ENCODE measurements around the gene LEFTY1. TPM values are rescaled to one million over a fixed set of nuclear protein-coding genes. Genes with fewer than 3 reads are reported as not detected.

The LEFTY1 gene
- total RNA-seq, 1 experiment from 2014 or later: not detected

DNA sequence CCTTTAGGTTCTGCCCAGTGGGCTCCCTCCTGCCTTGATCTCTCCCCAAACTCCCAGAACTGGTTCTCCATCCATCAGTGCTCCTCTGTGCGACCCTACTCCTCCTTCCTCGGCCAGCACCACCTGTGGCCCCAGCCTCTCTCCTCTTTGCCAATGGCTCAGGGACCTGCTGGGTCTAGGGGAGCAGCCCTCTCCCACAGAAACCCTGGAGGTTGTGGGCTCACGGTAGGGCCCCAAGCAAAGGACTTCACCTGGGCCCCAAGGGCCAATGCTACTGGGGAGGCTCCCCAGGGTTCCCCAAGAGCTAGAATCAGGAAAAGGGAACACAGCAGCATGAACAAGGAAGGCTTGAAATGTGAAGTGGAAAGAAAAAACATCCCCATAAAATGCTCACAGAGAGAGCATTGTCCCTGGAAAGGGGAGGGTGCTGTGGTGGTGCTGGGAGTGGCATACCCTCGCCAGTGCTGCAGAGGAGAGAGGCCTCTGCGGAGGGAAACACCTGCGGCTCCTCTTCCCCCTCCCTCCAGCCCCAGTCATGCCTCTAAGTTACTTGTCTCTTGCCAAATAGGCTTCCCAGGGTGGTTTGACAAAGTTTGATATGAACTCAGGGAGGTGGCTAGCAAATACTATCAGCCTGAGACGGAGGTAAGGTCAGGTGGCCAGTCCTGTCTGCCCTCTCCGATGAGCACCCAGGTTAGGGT, 9.3 kb downstream of the LEFTY1 start:
- POLR2A ChIA-PET: no interaction called here
- Histone ChIP-seq H3K36me3 (ENCODE audit: control insufficient read depth, insufficient read depth, low read length) (no peaks in the 10 kb centered on the region), H3K9me3 (no peaks in the 10 kb centered on the region), H3K4me3 (ENCODE audit: low read depth, low read length) (no peak overlapping the region), H3K4me1 (peaks cover 46% of the 10 kb centered on the region), H3K27me3 (replicated peaks; ENCODE audit: control insufficient read depth, insufficient read depth, low read length) (no peaks in the 10 kb centered on the region)
- no TSS peak for BruUV-seq (replicated peaks)
- TF ChIP-seq, protein P1, sequence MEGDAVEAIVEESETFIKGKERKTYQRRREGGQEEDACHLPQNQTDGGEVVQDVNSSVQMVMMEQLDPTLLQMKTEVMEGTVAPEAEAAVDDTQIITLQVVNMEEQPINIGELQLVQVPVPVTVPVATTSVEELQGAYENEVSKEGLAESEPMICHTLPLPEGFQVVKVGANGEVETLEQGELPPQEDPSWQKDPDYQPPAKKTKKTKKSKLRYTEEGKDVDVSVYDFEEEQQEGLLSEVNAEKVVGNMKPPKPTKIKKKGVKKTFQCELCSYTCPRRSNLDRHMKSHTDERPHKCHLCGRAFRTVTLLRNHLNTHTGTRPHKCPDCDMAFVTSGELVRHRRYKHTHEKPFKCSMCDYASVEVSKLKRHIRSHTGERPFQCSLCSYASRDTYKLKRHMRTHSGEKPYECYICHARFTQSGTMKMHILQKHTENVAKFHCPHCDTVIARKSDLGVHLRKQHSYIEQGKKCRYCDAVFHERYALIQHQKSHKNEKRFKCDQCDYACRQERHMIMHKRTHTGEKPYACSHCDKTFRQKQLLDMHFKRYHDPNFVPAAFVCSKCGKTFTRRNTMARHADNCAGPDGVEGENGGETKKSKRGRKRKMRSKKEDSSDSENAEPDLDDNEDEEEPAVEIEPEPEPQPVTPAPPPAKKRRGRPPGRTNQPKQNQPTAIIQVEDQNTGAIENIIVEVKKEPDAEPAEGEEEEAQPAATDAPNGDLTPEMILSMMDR (IDR thresholded peaks at IDR 0.05; ENCODE audit: insufficient read depth in 1 of 2, low read depth in 1 of 2, low read length in 1 of 2, severe bottlenecking in 1 of 2, unreplicated experiment in 1 of 2): no peak
- CTCF ChIA-PET: interaction anchor here (0.5 to 0.6 kb wide), 2 partner anchors 160 to 262 kb away, joined by 3 to 4 read pairs; no protein-coding TSS in a partner anchor
- H3K4me3 Mint-ChIP-seq (ENCODE audit: unreplicated experiment): peak overlapping the region; percentile 95
- peaks cover 33% of the 10 kb centered on the region for H3K4me1 Mint-ChIP-seq (ENCODE audit: low read depth, unreplicated experiment)
- peak overlapping the region; percentile 75 for H3K27ac Mint-ChIP-seq (ENCODE audit: unreplicated experiment)
- intact Hi-C loops (cut with micrococcal nuclease; ENCODE audit: unreplicated experiment): no loop called here
- peaks cover 37% of the 10 kb centered on the region for H3K36me3 Mint-ChIP-seq (ENCODE audit: insufficient read depth, unreplicated experiment)
- no peaks in the 10 kb centered on the region for H3K9me3 Mint-ChIP-seq (ENCODE audit: unreplicated experiment)
- no peaks in the 10 kb centered on the region for H3K27me3 Mint-ChIP-seq (ENCODE audit: insufficient read depth, unreplicated experiment)
- DNase-seq: no peak

DNA sequence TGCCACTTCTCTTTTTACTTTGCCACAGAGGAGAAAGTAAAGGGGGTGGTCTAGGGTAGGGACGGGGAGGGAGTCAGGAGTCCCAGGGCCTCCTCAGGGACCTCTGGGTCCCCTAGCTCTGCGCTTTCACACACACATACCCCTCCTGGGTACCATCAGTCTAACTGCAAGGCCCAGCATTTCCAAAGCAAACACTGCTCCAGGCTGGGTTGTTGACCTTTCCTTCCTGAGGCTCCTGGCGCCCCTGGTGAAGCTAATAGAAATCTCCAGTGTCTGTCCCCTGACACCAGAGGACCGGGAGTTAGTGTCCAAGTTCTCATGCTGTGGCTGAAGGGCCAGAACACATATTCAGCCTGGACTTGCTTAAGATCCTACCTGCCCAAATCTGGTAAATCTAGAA, 10.7 kb downstream of the LEFTY1 start:
- no TSS peak for BruUV-seq (replicated peaks)
- ChIA-PET CTCF (interaction anchor here (0.9 to 2.5 kb wide), 3 partner anchors 28 to 100 kb away, joined by 3 to 6 read pairs (median 4); partner anchors contain the start of genes PYCR2 and SRP9), POLR2A (no interaction called here)
- TF ChIP-seq, protein P1 (IDR thresholded peaks at IDR 0.05; ENCODE audit: insufficient read depth in 1 of 2, low read depth in 1 of 2, low read length in 1 of 2, severe bottlenecking in 1 of 2, unreplicated experiment in 1 of 2): no peak
- Histone ChIP-seq H3K27me3 (replicated peaks; ENCODE audit: control insufficient read depth, insufficient read depth, low read length) (no peaks in the 10 kb centered on the region), H3K36me3 (ENCODE audit: control insufficient read depth, insufficient read depth, low read length) (peaks cover 5% of the 10 kb centered on the region; the same call in 1 of the 2 replicates), H3K9me3 (no peaks in the 10 kb centered on the region), H3K4me1 (peaks cover 43% of the 10 kb centered on the region), H3K4me3 (ENCODE audit: low read depth, low read length) (no peak overlapping the region)
- H3K27ac Mint-ChIP-seq (ENCODE audit: unreplicated experiment): no peak overlapping the region
- intact Hi-C loops (cut with micrococcal nuclease; ENCODE audit: unreplicated experiment): no loop called here
- no peak overlapping the region for H3K4me3 Mint-ChIP-seq (ENCODE audit: unreplicated experiment)
- H3K27me3 Mint-ChIP-seq (ENCODE audit: insufficient read depth, unreplicated experiment): no peaks in the 10 kb centered on the region
- peaks cover 41% of the 10 kb centered on the region for H3K36me3 Mint-ChIP-seq (ENCODE audit: insufficient read depth, unreplicated experiment)
- H3K4me1 Mint-ChIP-seq (ENCODE audit: low read depth, unreplicated experiment): peaks cover 25% of the 10 kb centered on the region
- no peaks in the 10 kb centered on the region for H3K9me3 Mint-ChIP-seq (ENCODE audit: unreplicated experiment)
- DNase-seq: no peak

DNA sequence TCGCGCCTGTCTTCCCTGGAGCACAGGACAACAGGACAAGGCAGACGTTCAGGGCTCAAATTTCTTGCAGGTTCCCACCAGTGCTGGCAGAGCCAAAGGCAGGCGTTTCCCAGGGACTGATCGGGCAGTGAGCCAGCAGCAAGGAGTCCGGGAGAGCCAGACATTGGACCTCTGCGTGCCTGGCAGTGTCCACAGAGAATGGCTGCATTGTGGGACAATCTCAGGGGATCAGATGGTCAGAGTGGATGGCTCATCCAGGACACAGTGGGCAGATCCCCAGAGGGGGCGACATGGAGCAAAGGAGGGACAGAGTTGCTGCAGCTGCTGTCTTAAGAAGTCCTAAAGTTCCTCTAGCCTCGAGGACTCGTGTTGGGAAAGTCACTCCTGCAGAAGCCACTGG, 11.4 kb downstream of the LEFTY1 start:
- peak; percentile 64 to 73 for DNase-seq

More for the DNA sequence above, 11.4 kb downstream of the LEFTY1 start:
- H3K4me3 ChIP-seq (ENCODE audit: low read depth, low read length): no peak overlapping the region
- Mint-ChIP-seq H3K36me3 (ENCODE audit: insufficient read depth, unreplicated experiment) (peaks cover 42% of the 10 kb centered on the region), H3K27ac (ENCODE audit: unreplicated experiment) (peak overlapping the region; percentile 91), H3K4me1 (ENCODE audit: low read depth, unreplicated experiment) (peaks cover 23% of the 10 kb centered on the region), H3K9me3 (ENCODE audit: unreplicated experiment) (no peaks in the 10 kb centered on the region), H3K4me3 (ENCODE audit: unreplicated experiment) (no peak overlapping the region), H3K27me3 (ENCODE audit: insufficient read depth, unreplicated experiment) (no peaks in the 10 kb centered on the region)
- intact Hi-C loops (cut with micrococcal nuclease; ENCODE audit: unreplicated experiment): no loop called here
- TF ChIP-seq, protein P1 (IDR thresholded peaks at IDR 0.05; ENCODE audit: insufficient read depth in 1 of 2, low read depth in 1 of 2, low read length in 1 of 2, severe bottlenecking in 1 of 2, unreplicated experiment in 1 of 2): peak; percentile 66 to 71
- H3K36me3 ChIP-seq (ENCODE audit: control insufficient read depth, insufficient read depth, low read length): peaks cover 5% of the 10 kb centered on the region; the same call in 1 of the 2 replicates
- CTCF ChIA-PET: interaction anchor here (0.9 to 2.5 kb wide), 3 partner anchors 29 to 100 kb away, joined by 3 to 6 read pairs (median 4); partner anchors contain the start of genes PYCR2 and SRP9
- POLR2A ChIA-PET: no interaction called here
- no peaks in the 10 kb centered on the region for H3K9me3 ChIP-seq
- H3K4me1 ChIP-seq: peaks cover 43% of the 10 kb centered on the region
- H3K27me3 ChIP-seq (replicated peaks; ENCODE audit: control insufficient read depth, insufficient read depth, low read length): no peaks in the 10 kb centered on the region
- no TSS peak for BruUV-seq (replicated peaks)

Data from Caco-2 (cell line).